Occipital lobe (tissue), 2 donors: ENCODE data around the gene CEACAM5. TPM values are rescaled to one million over a fixed set of nuclear protein-coding genes. Genes with fewer than 3 reads are reported as not detected.

ENCODE experiments used
- DNase-seq: peaks from one replicate; lab custom pipeline; 2025; lab: John Stamatoyannopoulos, UW
- total RNA-seq: library from RNA; depleted of rRNA; stranded (reverse); fragments of >200 nt; gene quantifications from one replicate; pipeline ENCODE4 v1.2.3, GENCODE V29; 2014

Gene CEACAM5
- total RNA-seq: not detected

DNA sequence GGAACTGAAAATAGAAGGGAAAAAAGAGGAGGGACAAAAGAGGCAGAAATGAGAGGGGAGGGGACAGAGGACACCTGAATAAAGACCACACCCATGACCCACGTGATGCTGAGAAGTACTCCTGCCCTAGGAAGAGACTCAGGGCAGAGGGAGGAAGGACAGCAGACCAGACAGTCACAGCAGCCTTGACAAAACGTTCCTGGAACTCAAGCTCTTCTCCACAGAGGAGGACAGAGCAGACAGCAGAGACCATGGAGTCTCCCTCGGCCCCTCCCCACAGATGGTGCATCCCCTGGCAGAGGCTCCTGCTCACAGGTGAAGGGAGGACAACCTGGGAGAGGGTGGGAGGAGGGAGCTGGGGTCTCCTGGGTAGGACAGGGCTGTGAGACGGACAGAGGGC, at the start of gene CEACAM5:
TSS of gene CEACAM5 (plus strand) at position 146 of the 400 bp plus-strand sequence. CDS start at position 252, 106 bp downstream.
- DNase-seq: no peak

DNA sequence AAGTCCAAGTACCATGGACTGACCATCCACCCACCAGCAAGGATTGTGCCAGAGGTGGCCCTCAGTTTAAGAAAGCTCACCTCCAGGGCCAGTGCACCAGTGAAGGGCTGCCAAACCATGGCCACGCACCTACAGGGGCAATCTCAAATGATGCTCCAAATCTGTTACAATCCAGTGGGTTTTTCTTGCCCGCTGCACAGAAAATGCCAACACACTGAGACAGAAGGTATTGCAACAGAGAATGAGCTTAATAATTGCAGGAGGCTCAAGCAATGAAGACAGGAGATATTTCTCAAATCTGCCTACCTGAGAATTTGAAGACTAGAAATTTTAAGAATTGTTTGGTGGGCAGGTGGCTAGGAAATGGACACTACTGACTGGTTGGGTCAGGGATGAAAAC, 42.4 kb upstream of the CEACAM5 start:
- no peak for DNase-seq

- DNase-seq: no peak
These were observed 40.1 kb upstream of the CEACAM5 start for GRCh38 chr19:41668315-41668714.

DNA sequence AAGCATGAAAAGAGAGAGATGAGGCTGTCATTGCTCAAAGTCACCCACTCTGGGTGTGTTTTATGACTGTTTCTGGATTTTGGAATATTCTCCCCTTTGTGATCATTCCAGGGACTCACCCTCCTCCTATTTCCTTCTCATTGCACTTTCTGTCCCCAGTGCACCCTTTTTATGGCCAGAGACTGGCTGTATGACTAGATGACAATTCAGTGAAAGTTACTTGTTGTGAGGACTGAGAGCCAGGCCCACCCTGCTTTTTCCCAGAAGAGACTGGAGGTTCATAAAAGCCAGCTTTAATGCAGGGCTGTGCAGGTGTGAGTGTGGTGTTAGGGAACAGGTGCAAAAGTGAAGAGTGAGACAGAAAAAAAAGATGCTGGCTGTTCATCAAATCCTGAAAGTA, 37.7 kb upstream of the CEACAM5 start:
- no peak for DNase-seq

DNA sequence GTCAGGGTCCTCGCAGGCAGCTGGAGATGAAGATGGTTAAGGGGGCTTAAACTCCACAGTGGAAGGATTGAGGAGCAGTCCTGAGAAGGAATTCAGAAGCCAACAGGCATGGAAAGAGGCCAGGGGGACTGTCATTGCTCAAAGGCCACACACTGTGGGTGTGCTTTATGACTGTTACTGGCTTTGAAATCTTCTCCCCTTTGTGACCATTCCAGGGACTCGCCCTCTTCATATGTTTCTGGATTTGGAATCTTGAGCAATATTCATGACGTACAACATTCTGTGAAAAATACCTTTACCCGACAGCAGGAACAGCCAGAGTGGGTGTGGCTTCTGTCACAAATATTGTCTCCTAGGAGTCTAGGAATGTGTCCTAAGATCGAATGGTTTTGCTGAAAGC, 36.9 kb upstream of the CEACAM5 start:
- DNase-seq: no peak

- DNase-seq: no peak
These were observed 26.0 kb upstream of the CEACAM5 start for GRCh38 chr19:41682437-41682836.

DNA sequence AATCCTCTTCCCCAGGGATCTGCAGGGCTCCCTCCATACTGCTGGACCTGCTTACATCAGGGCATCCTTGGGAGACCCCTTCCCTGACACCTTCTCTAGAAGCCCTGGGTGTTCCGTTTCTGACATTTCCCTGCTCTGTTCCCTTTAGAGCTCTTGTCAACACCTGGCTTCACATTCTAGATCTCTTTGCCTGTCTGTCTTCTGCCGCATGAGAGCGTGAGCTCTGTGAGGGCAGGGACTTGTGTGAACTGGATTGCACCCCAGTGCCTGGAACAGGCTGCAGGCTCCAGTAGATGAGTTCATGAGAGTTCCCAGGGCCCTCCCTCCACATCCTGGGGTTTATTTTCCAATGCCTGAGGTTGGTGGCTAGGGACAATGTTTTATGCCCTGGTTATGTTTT, 21.0 kb upstream of the CEACAM5 start:
- DNase-seq: no peak

- no peak for DNase-seq
These were observed 20.3 kb upstream of the CEACAM5 start, which contains the start of gene CEACAM7 for GRCh38 chr19:41688098-41688497. TSS of gene CEACAM7 (minus strand) at chr19:41688270. CDS start at chr19:41688165, 105 bp downstream.

- no peak for DNase-seq
These were observed 19.7 kb upstream of the CEACAM5 start for GRCh38 chr19:41688687-41689086.

DNA sequence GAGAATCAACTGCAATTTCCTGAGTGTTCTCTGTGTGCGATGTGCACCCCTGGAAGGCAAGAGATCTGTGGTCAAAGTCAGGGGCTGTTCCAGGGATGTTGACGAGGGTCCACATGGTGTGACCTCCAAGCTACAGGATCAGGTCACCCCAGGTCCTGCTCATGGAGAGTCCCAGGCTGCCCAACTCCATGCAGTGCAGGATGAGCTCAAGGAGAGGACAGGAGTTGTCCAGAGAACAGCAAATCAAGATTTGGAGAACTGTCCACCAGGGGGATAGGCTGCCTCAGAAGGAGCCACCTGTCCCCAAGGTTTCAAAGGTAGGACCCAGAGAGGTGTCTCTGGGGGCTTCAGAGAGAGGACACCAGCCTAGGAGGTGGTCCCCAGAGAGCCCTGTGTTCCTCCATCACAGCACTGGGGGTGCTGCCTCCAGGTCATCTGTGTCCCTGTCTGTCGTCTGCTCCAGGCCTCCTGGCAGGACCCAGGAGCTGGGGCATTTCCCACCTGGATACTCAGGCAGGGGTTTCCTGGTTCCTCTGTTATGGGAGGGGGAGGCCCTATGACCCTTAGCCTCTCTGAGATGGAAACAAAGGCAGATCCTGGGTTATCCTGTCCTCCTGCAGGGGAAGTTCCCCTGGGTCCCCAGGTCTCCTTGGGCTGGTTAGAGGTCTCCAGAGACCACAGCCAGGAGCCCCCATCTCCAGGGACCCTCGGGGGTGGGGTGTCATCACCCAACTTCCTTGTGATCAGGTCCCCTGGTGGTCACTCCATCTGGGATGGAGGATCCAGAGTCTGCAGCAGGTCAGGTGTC, 18.2 kb upstream of the CEACAM5 start:
- no peak for DNase-seq

DNA sequence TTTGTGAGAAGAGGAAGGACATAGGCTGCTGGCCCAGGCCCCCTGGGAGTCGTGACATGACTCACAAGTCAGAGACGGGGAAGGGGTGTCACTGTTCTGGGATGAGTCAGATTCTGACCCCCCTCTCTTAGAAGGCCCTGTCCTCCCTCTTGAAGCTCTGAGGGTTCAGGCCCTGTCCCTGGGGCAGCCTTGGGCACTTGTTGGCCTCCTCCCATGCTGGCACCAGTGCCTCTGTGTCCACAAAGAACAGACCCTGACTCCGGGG, 17.7 kb upstream of the CEACAM5 start:
- no peak for DNase-seq

DNA sequence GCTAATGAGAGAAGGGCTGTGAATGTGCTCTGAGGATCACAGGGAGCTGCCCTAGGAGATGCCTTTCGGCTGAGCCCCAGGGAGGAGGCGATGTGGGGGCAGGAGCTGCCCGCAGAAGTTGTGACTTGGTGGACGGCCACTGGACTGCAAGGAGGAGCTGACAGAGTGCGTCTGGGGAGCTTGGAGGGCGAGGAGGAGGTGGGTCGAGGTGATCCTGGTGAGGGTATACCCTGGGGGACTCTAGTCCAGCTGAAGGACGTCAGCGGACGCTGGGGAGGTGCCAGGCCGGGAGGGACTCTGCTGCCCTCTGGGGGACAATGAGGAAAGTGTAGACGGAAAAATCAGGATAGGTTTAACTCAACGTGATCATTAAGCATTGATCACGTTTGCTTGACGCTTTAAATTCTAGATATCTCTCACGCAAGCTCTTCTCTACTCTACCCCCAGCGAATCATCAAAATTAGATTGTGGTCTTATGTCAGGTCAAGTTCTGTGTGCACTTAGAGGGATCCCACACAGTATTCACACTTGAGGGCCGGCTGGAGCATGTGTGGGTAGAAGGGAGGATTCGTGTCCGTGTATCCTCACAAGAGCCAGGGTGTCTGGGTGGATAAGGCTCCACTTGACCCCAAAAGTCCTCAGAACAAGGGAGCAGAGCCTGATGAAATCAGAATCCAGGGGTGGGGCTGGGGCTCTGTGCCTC, 17.0 kb upstream of the CEACAM5 start:
- no peak for DNase-seq

DNA sequence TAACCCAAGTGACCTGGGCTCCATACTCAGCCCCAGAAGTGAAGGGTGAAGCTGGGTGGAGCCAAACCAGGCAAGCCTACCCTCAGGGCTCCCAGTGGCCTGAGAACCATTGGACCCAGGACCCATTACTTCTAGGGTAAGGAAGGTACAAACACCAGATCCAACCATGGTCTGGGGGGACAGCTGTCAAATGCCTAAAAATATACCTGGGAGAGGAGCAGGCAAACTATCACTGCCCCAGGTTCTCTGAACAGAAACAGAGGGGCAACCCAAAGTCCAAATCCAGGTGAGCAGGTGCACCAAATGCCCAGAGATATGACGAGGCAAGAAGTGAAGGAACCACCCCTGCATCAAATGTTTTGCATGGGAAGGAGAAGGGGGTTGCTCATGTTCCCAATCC, 14.2 kb upstream of the CEACAM5 start:
- no peak for DNase-seq

DNA sequence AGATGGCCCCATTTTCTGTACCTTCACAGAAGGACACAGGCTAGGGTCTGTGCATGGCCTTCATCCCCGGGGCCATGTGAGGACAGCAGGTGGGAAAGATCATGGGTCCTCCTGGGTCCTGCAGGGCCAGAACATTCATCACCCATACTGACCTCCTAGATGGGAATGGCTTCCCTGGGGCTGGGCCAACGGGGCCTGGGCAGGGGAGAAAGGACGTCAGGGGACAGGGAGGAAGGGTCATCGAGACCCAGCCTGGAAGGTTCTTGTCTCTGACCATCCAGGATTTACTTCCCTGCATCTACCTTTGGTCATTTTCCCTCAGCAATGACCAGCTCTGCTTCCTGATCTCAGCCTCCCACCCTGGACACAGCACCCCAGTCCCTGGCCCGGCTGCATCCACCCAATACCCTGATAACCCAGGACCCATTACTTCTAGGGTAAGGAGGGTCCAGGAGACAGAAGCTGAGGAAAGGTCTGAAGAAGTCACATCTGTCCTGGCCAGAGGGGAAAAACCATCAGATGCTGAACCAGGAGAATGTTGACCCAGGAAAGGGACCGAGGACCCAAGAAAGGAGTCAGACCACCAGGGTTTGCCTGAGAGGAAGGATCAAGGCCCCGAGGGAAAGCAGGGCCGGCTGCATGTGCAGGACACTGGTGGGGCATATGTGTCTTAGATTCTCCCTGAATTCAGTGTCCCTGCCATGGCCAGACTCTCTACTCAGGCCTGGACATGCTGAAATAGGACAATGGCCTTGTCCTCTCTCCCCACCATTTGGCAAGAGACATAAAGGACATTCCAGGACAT, 13.4 kb upstream of the CEACAM5 start:
- DNase-seq: no peak

- no peak for DNase-seq
These were observed 12.7 kb upstream of the CEACAM5 start for GRCh38 chr19:41695745-41696144.

- DNase-seq: no peak
These were observed 11.8 kb upstream of the CEACAM5 start for GRCh38 chr19:41696402-41697197.

- DNase-seq: no peak
These were observed 11.1 kb upstream of the CEACAM5 start for GRCh38 chr19:41697198-41697855.

- DNase-seq: no peak
These were observed 9.6 kb upstream of the CEACAM5 start for GRCh38 chr19:41698746-41699230.

- no peak for DNase-seq
These were observed 9.0 kb upstream of the CEACAM5 start for GRCh38 chr19:41699231-41699967.

DNA sequence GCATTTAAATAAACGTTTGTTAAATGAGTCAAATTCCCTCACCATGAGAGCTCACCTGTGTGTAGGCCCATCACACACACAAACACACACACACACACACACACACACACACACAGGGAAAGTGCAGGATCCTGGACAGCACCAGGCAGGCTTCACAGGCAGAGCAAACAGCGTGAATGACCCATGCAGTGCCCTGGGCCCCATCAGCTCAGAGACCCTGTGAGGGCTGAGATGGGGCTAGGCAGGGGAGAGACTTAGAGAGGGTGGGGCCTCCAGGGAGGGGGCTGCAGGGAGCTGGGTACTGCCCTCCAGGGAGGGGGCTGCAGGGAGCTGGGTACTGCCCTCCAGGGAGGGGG, 8.5 kb upstream of the CEACAM5 start:
- no peak for DNase-seq
